HG03045 (cell line): ENCODE results near the gene COX19.
"Not testable (repeated sequence)": the region's sequence is repeated elsewhere in the genome, so short reads cannot be mapped to it uniquely, and the experiment has no call there.

Experiments
- ATAC-seq: cut with Tn5 transposase; IDR thresholded peaks from one replicate; pipeline ENCODE4 v1.9.1; 2021; ENCODE audit warnings: mild to moderate bottlenecking, moderate library complexity; ENCODE audit not compliant: unreplicated experiment

COX19 gene

GRCh38 chr7:931871-932650 is 43.3 kb downstream of the COX19 start:
- ATAC-seq: no peak

DNA sequence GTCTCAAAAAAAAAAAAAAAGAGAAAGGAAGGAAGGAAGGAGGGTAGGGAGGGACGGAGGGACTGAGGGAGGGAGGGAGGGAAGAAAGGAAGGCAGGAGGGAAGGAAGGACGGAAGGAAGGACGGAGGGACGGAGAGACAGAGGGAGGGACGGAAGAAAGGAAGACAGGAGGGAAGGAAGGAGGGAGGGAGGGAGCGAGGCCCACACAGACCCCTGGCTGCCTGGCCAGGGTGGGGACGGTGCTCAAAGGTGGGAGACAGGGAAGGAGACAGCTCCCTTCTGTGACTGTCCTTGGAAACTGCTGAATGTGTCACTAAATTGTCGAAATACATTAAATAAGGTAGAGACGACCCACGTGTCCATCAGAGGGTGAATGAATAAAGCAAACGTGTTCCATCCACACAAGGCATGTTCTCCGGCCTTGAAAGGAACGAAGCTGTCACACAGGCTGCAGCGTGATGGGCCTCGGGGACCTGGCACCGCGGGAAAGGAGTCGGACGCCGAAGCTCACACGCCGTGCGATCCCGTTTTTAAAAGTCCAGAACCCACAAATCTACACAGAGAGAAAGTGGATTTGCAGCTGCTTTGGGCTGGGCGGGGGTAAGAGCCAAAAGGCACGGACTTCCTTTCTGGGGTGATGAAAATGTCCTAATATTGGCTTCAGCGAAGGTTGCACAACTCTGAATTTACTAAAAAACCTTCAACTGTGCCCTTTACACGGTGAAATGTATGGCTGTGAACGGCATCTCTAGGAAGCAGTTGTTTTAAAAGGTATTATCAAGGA is 44.2 kb downstream of the COX19 start:
- no peak for ATAC-seq

GRCh38 chr7:929311-929711 is 46.0 kb downstream of the COX19 start:
- ATAC-seq: no peak

DNA sequence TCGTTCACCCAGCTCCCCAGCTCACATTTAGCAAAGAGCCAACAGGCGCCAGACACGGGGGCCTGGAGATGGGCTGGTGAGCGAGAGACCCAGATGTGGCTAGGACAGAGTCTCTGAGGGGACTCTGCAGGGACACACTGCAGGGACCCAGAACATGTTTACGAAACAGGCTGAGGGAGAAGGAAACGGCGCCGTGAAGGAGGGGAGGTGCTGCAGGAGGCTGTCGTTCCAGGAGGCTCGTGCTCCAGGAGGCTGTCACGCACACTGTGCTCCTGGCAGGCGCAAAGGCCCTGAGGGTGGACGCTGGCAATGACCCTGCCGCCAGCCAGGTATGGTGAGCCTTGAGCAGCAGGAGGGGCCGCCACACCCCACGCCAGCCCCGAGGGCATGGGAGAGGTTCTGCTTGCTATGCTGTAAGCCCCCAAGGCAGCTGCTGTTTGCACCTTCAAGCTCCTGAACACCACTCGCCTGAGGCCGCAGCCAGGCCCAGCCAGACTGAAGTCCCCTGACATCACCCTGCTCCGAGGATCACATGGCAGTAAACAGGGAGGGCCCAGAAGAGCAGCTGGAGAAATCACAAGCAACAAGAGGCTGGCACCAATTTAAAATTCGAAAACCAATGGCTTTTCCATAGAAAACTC is 48.2 kb downstream of the COX19 start:
- ATAC-seq: no peak

DNA sequence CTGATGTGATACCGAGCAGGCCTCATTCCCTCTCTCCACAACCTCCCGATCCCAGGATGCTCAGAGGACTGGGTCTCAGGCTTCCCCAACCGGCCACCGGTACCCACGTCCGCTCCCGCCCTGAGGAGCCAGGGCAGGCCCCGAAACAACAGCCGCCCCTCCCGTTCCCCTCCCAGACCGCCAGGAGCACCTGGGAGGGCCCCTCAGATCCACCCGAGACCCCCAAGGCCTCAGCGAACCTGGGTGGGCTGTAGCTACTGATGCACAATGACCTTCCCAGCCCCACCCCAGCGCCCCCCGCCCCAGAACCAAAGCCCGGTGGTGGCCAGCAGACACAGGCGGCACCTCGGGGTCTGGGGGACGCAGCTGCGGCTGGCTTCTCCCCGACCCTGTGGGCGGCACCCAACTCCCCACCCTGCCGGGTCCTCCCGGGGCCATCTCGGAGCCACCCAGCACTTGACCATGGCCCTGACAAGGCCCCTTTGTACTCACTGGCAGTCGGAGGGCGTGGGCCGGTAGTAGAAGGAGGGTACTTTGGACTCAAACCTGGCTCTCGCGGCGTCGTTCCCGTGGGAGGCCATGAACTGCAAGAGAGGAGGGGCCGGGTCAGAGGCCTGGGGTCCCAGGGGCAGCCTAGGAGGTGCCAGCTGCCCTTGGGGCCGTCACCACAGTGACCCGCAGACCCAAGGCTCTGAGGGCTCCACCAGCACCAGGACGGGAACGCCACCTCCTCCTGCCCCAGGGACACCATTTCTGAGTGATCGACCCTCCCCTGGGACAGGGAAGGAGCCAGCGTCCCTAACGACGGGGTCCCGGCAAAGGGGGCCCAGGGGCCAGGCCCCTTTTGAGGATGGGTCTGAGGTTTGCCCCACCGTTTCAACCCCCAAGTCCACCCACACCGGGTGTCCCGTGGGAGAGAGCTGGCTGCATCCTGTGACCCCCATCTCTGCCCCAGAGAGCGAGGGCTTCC is 49.0 kb downstream of the COX19 start:
- no peak for ATAC-seq

- no peak for ATAC-seq
These were observed 49.7 kb downstream of the COX19 start for GRCh38 chr7:925601-926000.

DNA sequence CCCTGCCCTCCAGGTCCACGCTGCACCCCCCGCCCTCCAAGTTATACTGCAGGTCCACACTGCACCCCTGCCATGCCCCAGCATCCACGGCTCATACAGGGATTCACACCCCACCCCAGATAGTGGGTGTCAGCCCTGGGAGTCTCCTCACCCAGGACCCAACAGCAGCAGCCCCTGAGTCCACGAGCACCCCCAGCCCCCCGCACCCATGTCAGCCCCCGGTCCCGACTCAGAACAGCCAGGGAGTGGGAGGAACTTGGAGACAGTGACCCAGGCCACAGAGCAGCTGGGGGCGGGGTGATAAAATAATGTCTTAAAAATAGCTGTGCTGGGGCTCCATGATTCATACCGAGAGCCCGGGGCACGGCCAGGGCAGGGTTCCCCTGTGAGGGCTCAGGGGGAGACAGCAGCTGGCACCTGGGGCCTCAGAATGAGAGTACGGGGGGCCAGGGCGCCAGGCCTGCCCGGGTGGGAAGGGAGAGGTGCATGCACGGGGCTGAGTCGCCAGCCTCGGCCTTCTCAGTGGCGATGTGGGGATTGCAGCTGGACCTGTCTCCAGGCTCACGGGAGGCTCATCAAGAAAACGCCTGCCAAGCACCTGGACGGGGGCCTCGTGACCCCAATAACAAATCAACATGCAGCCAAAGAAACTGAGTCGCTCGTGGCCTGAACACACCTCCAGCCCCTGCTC is 50.7 kb downstream of the COX19 start:
- ATAC-seq: peak; percentile 39

- not testable (repeated sequence) for ATAC-seq
These were observed 51.3 kb downstream of the COX19 start for GRCh38 chr7:924042-924441.

- ATAC-seq: peak; percentile 72
These were observed 52.0 kb downstream of the COX19 start for GRCh38 chr7:923108-924041.

DNA sequence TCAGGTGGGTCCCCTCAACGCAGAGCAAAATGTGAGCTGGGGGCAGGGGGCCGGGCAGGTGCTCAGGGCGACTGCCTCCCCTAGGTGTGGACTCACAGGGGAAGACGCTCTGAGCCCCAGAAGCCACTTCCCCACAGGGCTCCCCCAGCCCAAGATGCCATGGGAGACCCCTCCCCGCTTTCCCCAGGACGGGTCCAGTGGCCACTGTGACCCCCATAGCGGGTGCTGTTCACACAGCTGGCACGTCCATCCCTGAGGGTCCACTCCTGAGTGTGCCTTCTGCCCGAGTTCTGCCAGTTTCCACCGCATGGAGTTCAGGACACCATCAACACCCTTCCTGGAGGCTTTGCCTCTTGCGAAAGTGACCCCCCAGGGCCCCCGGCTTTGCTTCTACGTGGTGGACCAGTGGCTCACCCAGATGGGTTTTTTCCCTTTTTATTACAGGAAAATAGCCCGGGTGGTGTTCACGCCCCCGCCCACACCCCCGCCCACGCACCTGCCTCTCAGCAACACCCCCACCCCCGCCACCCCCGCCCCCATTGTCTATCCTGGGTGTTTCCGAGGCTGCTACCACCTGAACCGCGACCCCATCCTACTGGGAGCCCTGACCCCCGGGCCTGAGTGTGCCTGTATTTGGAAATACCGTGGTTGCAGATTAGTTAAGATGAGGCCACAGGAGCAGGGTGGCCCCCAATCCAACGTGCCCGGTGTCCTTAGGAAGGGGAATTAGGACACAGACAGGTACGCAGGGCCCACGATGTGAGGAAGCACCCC is 52.8 kb downstream of the COX19 start:
- peak; percentile 2 for ATAC-seq

DNA sequence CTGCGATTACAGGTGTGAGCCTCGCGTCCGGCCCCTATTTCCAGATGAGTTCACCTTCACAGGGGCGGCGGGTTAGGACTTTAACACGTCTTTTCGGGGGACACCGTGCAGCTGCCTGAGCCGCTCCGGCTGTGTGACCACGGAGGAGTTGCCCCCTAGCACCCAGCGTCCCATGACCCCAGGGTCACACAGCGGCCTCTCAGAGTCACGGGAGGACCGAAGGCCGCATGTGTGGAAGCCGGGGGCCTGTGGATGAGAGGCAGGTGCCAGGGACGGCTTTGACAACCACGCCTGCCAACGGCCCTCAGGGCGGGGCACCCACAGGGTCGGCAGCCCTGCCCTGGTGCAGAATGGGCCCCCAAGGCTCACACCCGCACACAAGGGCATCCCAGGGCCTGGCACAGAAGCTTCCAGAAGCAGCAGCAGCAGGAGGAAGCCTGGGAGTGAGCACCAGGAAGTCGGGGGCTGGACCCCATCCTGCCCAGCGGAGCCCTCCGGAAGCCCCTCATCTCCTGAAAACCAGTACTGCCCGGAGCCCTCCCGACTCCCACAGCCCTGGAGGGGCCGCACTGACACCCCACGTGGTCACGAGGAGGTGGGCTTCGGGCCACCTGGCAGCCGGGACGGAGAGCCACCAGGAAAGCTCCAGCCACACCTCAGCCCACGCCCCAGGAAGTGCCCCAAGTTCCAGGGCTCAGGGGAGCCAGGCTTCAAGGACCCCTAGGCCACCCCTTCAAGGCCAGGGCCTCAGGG is 53.6 kb downstream of the COX19 start:
- no peak for ATAC-seq

DNA sequence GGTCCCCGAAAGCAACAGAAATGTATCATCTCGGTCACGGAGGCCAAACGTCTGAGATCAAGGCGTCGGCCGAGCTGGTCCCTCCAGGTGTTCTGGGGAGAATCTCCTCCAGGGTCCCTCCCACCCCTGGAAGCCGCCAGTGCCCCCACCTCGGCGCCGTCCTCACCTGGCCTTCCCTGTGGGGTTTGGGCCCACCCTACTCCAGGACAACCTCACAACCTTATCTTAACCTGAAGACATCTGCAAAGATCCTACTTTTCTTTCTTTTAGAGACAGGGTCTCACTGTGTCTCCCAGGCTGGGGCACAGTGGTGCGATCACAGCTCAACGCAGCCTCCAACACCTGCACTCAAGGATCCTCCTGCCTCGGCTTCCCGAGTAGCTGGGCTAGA is 54.3 kb downstream of the COX19 start:
- ATAC-seq: no peak

DNA sequence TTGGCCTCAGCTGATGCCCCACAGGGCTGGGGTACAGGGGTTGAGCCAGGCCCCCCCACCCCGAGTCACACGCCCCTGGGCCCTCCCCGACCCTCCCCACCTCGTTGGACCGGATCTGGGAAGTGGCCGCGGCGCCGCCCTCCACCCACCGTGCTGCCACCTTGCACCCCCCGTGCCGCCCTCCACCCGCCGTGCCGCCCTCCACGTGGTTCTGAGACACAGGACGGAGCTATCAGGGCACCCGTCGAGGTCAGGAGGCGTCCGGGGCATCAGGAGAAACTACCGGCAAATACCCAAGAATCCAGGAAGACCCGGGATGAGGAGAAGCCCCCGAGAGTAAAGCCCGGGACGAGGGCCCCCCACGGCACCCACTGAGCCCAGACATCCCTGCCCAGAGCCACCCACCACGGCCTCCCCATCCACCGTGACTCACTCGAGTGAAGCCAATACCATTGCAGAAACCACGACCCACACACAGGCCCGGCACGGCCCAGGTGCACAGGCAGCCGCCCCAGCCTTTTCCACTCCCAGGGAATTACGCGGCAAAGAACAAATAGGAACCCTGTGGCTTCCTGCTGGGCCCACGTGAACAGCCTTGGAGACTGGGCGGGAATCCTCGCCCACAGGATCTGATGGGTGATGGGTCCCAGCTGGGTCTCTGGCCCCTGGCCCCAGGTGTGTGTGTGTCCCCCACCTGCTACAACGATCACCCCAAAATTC is 54.8 kb downstream of the COX19 start:
- no peak for ATAC-seq

- ATAC-seq: no peak
These were observed 55.4 kb downstream of the COX19 start for GRCh38 chr7:919924-920341.

GRCh38 chr7:919114-919442 is 56.3 kb downstream of the COX19 start:
- no peak for ATAC-seq

GRCh38 chr7:918441-919113 is 56.8 kb downstream of the COX19 start:
- no peak for ATAC-seq

DNA sequence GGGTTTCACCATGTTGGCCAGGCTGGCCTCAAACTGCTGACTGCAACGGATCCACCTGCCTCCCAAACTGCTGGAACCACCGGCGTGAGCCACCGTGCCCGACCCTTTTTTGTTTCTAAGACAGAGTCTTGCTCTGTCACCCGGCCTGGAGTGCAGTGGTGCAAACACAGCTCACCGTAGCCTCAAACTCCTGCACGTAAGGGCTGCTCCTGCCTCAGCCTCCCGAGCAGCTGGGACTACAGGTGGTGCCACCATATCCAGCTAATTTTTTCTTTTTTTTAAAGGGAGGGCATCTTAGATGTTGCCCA is 57.3 kb downstream of the COX19 start:
- no peak for ATAC-seq
